HCT116 (cell line): ENCODE measurements around the gene CTIF. TPM values are rescaled to one million over a fixed set of nuclear protein-coding genes. Genes with fewer than 3 reads are reported as not detected.

Experiments
- ATAC-seq: fragments of 200-7000 bp; cut with Tn5 transposase; 2 replicates; pipeline ENCODE4 v1.9.1; 2020; ENCODE audit warnings: mild to moderate bottlenecking, moderate library complexity
- BruUV-seq: library from RNA; stranded (reverse); fragments of 400-500 nt; replicated peaks from 2 replicates; lab custom pipeline; 2021; lab: Mats Ljungman, UMichigan
- CTCF ChIA-PET: fragments of 300-600 bp; sonication (Branson Sonifier 250); formaldehyde crosslinking; loops from one replicate; lab custom pipeline; 2021; ENCODE audit warnings: antibody characterized with exemption; lab: Charles Lee
- POLR2A ChIA-PET: fragments of 300-600, 350-600 bp; sonication (Branson Sonifier 250); formaldehyde crosslinking; loops from one replicate; lab custom pipeline; 2021; ENCODE audit warnings: antibody characterized with exemption; lab: Charles Lee
- RAD21 ChIA-PET, 2 experiments: fragments of 300-600 bp; sonication (Branson Sonifier 250); formaldehyde crosslinking; loops; one replicate each; lab custom pipeline; 2023; ENCODE audit warnings: low total read pairs in 2 of 2; ENCODE audit not compliant: uncharacterized antibody in 2 of 2, unreplicated experiment in 2 of 2, low non-redundant PET in 1 of 2; lab: Charles Lee
- DNase-seq: peaks from one replicate; pipeline ENCODE4 v3.0.0-alpha.2; 2010; ENCODE audit warnings: low read depth, low spot score
- H2AFZ ChIP-seq: fragments of 200-600 bp; shearing (Covaris generic), sonication (generic); 2 replicates; pipeline ENCODE4 v1.6.1; 2017; ENCODE audit warnings: low read depth, mixed run types, mixed read lengths, antibody characterized with exemption, low read length; ENCODE audit not compliant: poor library complexity, severe bottlenecking
- H3K27ac ChIP-seq: 2 replicates; pipeline ENCODE4 v1.5.1; 2012; ENCODE audit warnings: low read depth, low read length
- H3K27me3 ChIP-seq: fragments of 200-600 bp; sonication (generic); 2 replicates; pipeline ENCODE4 v1.6.1; 2016; ENCODE audit warnings: mixed run types, low read length, mixed read lengths; ENCODE audit not compliant: insufficient read depth
- H3K36me3 ChIP-seq, 2 experiments: fragments of 200-500 bp in 1 of 2; fragments of 200-600 bp in 1 of 2; sonication (Bioruptor generic) in 1 of 2; sonication (generic) in 1 of 2; 2 replicates each; pipeline versions ENCODE4 v1.5.1 to v1.6.1; 2014 to 2016; ENCODE audit warnings: low read length in 2 of 2, inconsistent platforms in 1 of 2, mixed read lengths in 1 of 2, mixed run types in 1 of 2; ENCODE audit not compliant: insufficient read depth in 2 of 2, control insufficient read depth in 1 of 2
- H3K4me1 ChIP-seq, 2 experiments: fragments of 200-600 bp in 1 of 2; sonication (generic) in 1 of 2; 2 replicates each; pipeline versions ENCODE4 v1.5.1 to v1.6.1; 2012 to 2017; ENCODE audit warnings: low read length in 2 of 2, inconsistent platforms in 1 of 2, mild to moderate bottlenecking in 1 of 2, mixed read lengths in 1 of 2, mixed run types in 1 of 2, moderate library complexity in 1 of 2; ENCODE audit not compliant: insufficient read depth in 2 of 2, control insufficient read depth in 1 of 2
- H3K4me2 ChIP-seq: fragments of 200-600 bp; sonication (generic); 2 replicates; pipeline ENCODE4 v1.6.1; 2017; ENCODE audit warnings: mixed run types, low read length, mixed read lengths
- H3K4me3 ChIP-seq, 2 experiments: fragments of 200-600 bp in 1 of 2; sonication (generic) in 1 of 2; replicated peaks in 1 of 2; 2 replicates each; pipeline ENCODE4 v1.5.1; 2011 to 2016; ENCODE audit warnings: low read length in 2 of 2, control low read depth in 1 of 2, low read depth in 1 of 2, mild to moderate bottlenecking in 1 of 2, mixed read lengths in 1 of 2, mixed run types in 1 of 2
- H3K79me2 ChIP-seq: fragments of 200-600 bp; sonication (generic); 2 replicates; pipeline ENCODE4 v1.6.1; 2017; ENCODE audit warnings: mild to moderate bottlenecking, mixed run types, low read length, moderate library complexity, mixed read lengths; ENCODE audit not compliant: insufficient read depth
- H3K9ac ChIP-seq: fragments of 200-600 bp; sonication (generic); 2 replicates; pipeline ENCODE4 v1.6.1; 2016; ENCODE audit warnings: low read length, mixed read lengths
- H3K9me2 ChIP-seq: fragments of 200-600 bp; sonication (generic), shearing (Covaris generic); 2 replicates; pipeline ENCODE4 v1.6.1; 2017; ENCODE audit warnings: mixed run types, mild to moderate bottlenecking, moderate library complexity; ENCODE audit not compliant: insufficient read depth
- H3K9me3 ChIP-seq, 2 experiments: fragments of 200-500 bp in 1 of 2; fragments of 200-600 bp in 1 of 2; sonication (Bioruptor generic) in 1 of 2; sonication (generic) in 1 of 2; 2 replicates each; pipeline ENCODE4 v1.6.1; 2014 to 2017; ENCODE audit warnings: low read length in 2 of 2, mixed read lengths in 2 of 2, inconsistent platforms in 1 of 2, low read depth in 1 of 2, mild to moderate bottlenecking in 1 of 2, mixed run types in 1 of 2, moderate library complexity in 1 of 2; ENCODE audit not compliant: control insufficient read depth in 1 of 2, insufficient read depth in 1 of 2
- H4K20me1 ChIP-seq: fragments of 200-600 bp; sonication (generic), shearing (Covaris generic); 2 replicates; pipeline ENCODE4 v1.6.1; 2017; ENCODE audit warnings: mixed run types, mild to moderate bottlenecking, moderate library complexity; ENCODE audit not compliant: insufficient read depth
- ATF3 ChIP-seq: IDR thresholded peaks from 2 replicates; pipeline ENCODE4 v1.6.1; 2012
- CEBPB ChIP-seq: IDR thresholded peaks from 2 replicates; pipeline ENCODE4 v1.6.1; 2012; ENCODE audit warnings: low read depth
- EZH2phosphoT487 ChIP-seq: fragments of 200-600 bp; IDR thresholded peaks from 2 replicates; pipeline ENCODE4 v1.6.1; 2018; ENCODE audit warnings: antibody characterized with exemption, borderline replicate concordance
- FOSL1 ChIP-seq: IDR thresholded peaks from 2 replicates; pipeline ENCODE4 v1.6.1; 2012; ENCODE audit warnings: low read depth
- JUND ChIP-seq: IDR thresholded peaks from 2 replicates; pipeline ENCODE4 v1.6.1; 2012
- SP1 ChIP-seq: IDR thresholded peaks from 2 replicates; pipeline ENCODE4 v1.6.1; 2012; ENCODE audit warnings: low read depth
- YY1 ChIP-seq: IDR thresholded peaks from 2 replicates; pipeline ENCODE4 v1.6.1; 2011; ENCODE audit warnings: low read length, low read depth, moderate library complexity, mild to moderate bottlenecking; ENCODE audit not compliant: insufficient replicate concordance; ENCODE audit errors: extremely low read depth
- ZNF274 ChIP-seq: fragments of 200-500 bp; sonication (Bioruptor generic); IDR thresholded peaks from 2 replicates; pipeline ENCODE4 v1.6.1; 2014; ENCODE audit warnings: mild to moderate bottlenecking, low read depth, low read length, inconsistent platforms
- intact Hi-C: fragments of 100-400 bp; cut with micrococcal nuclease; formaldehyde crosslinking; loops from 2 replicates; pipeline ENCODE4 v1.10.0; 2022
- total RNA-seq: library from RNA; stranded (reverse); gene quantifications from one replicate; pipeline ENCODE4 v1.2.1, GENCODE V29; 2021; ENCODE audit not compliant: unreplicated experiment
- TF ChIP-seq, protein P1 (sequence below), 3 experiments: fragments of 200-600 bp in 1 of 3; sonication (generic) in 1 of 3; IDR thresholded peaks in 2 of 3; conservative IDR thresholded peaks in 1 of 3; 2 replicates each; pipeline ENCODE4 v1.5.1; 2012 to 2017; ENCODE audit warnings: low read depth in 2 of 3, low read length in 2 of 3, antibody characterized with exemption in 1 of 3, borderline replicate concordance in 1 of 3, control low read depth in 1 of 3, mild to moderate bottlenecking in 1 of 3, mixed read lengths in 1 of 3, mixed run types in 1 of 3, moderate library complexity in 1 of 3; ENCODE audit not compliant: insufficient read depth in 1 of 3
- TF ChIP-seq, protein P2 (sequence below): IDR thresholded peaks from 2 replicates; pipeline ENCODE4 v1.6.1; 2012; ENCODE audit warnings: low read depth

The CTIF gene
- total RNA-seq, 1 experiment from 2014 or later, result 19.7 TPM

DNA sequence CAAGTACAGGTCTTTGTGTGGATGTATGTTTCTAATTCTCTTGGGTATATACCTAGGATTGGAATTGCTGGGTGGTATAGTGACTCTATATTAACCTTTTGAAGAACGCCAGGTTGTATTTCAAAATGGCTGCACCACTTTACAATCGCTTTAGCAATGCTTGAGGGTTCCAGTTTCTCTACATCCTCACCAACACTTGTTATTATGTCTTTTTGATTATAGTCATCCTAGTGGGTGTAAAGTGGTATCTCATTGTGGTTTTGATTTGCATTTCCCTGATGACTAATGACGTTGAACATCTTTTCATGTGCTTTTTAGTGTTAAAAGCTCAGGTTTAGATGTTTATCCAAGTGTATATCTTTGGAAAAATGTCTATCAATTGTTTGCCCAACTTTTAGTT, 39.5 kb downstream of the CTIF start:
- no peak overlapping the region for H3K4me3 ChIP-seq
- intact Hi-C loops, result no loop called here
- RAD21 ChIA-PET, result no interaction called here
- H3K79me2 ChIP-seq, result no peaks in the 10 kb centered on the region
- no peaks in the 10 kb centered on the region for H3K36me3 ChIP-seq
- H3K9me2 ChIP-seq, result no peaks in the 10 kb centered on the region
- POLR2A ChIA-PET, result no interaction called here
- no peaks in the 10 kb centered on the region for H3K27me3 ChIP-seq
- no TSS peak for BruUV-seq
- DNase-seq, result no peak
- no peak overlapping the region for H3K9ac ChIP-seq
- no peak overlapping the region for H3K4me2 ChIP-seq
- H3K27ac ChIP-seq, result no peak overlapping the region
- peaks cover 0 to 6% of the 10 kb centered on the region in 2 experiments; a peak in 3 of 4 replicates for H3K4me1 ChIP-seq
- no peak for ATAC-seq
- no peak overlapping the region for H2AFZ ChIP-seq
- no peaks in the 10 kb centered on the region for H4K20me1 ChIP-seq
- CTCF ChIA-PET, result no interaction called here
- H3K9me3 ChIP-seq, result no peaks in the 10 kb centered on the region
- TF ChIP-seq, protein P1, sequence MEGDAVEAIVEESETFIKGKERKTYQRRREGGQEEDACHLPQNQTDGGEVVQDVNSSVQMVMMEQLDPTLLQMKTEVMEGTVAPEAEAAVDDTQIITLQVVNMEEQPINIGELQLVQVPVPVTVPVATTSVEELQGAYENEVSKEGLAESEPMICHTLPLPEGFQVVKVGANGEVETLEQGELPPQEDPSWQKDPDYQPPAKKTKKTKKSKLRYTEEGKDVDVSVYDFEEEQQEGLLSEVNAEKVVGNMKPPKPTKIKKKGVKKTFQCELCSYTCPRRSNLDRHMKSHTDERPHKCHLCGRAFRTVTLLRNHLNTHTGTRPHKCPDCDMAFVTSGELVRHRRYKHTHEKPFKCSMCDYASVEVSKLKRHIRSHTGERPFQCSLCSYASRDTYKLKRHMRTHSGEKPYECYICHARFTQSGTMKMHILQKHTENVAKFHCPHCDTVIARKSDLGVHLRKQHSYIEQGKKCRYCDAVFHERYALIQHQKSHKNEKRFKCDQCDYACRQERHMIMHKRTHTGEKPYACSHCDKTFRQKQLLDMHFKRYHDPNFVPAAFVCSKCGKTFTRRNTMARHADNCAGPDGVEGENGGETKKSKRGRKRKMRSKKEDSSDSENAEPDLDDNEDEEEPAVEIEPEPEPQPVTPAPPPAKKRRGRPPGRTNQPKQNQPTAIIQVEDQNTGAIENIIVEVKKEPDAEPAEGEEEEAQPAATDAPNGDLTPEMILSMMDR (IDR thresholded peaks at IDR 0.05 in 2 of 3, conservative IDR thresholded peaks at IDR 0.05 in 1 of 3; ENCODE audit: borderline replicate concordance in 1 of 3, insufficient read depth in 1 of 3, low read depth in 2 of 3, low read length in 2 of 3), result no peak
- TF ChIP-seq SP1 (no peak), YY1 (no peak), CEBPB (no peak), JUND (no peak), FOSL1 (no peak), ATF3 (no peak), EZH2phosphoT487 (no peak), ZNF274 (no peak)
- TF ChIP-seq, protein P2, sequence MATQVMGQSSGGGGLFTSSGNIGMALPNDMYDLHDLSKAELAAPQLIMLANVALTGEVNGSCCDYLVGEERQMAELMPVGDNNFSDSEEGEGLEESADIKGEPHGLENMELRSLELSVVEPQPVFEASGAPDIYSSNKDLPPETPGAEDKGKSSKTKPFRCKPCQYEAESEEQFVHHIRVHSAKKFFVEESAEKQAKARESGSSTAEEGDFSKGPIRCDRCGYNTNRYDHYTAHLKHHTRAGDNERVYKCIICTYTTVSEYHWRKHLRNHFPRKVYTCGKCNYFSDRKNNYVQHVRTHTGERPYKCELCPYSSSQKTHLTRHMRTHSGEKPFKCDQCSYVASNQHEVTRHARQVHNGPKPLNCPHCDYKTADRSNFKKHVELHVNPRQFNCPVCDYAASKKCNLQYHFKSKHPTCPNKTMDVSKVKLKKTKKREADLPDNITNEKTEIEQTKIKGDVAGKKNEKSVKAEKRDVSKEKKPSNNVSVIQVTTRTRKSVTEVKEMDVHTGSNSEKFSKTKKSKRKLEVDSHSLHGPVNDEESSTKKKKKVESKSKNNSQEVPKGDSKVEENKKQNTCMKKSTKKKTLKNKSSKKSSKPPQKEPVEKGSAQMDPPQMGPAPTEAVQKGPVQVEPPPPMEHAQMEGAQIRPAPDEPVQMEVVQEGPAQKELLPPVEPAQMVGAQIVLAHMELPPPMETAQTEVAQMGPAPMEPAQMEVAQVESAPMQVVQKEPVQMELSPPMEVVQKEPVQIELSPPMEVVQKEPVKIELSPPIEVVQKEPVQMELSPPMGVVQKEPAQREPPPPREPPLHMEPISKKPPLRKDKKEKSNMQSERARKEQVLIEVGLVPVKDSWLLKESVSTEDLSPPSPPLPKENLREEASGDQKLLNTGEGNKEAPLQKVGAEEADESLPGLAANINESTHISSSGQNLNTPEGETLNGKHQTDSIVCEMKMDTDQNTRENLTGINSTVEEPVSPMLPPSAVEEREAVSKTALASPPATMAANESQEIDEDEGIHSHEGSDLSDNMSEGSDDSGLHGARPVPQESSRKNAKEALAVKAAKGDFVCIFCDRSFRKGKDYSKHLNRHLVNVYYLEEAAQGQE, result no peak
